Lung (tissue), 12 donors: ENCODE measurements around the gene OSGIN1. TPM values are rescaled to one million over a fixed set of nuclear protein-coding genes. Genes with fewer than 3 reads are reported as not detected.
A peak's percentile ranks its signal among the peaks of the same experiment; 100 is the strongest.

Experiments
- ATAC-seq: fragments of 200-7000 bp; cut with Tn5 transposase; one replicate; pipeline ENCODE4 v1.9.1; 2020; ENCODE audit warnings: moderate number of reproducible peaks; ENCODE audit not compliant: insufficient read depth, low FRiP score
- DNase-seq, 3 donors: peaks; one replicate each; pipeline ENCODE4 v3.0.0-alpha.2; 2013 to 2017
- H3K27ac ChIP-seq, 2 donors: one replicate each; pipeline ENCODE4 v1.5.1; 2013; ENCODE audit warnings: mild to moderate bottlenecking in 2 of 2, moderate library complexity in 2 of 2, control low read depth in 1 of 2, inconsistent platforms in 1 of 2, low read depth in 1 of 2, low read length in 1 of 2
- H3K27me3 ChIP-seq, 3 donors: one replicate each; pipeline ENCODE4 v1.5.1; 2013; ENCODE audit warnings: low read length in 2 of 3; ENCODE audit not compliant: control insufficient read depth in 3 of 3, insufficient read depth in 3 of 3
- H3K36me3 ChIP-seq, 4 donors: one replicate each; pipeline ENCODE4 v1.5.1; 2013; ENCODE audit warnings: low read length in 4 of 4, mild to moderate bottlenecking in 1 of 4, moderate library complexity in 1 of 4; ENCODE audit not compliant: control insufficient read depth in 4 of 4, insufficient read depth in 4 of 4
- H3K4me1 ChIP-seq, 5 donors: one replicate each; pipeline ENCODE4 v1.5.1; 2013; ENCODE audit warnings: low read length in 5 of 5, mild to moderate bottlenecking in 2 of 5, moderate library complexity in 1 of 5; ENCODE audit not compliant: control insufficient read depth in 5 of 5, insufficient read depth in 5 of 5
- H3K4me3 ChIP-seq: one replicate; pipeline ENCODE4 v1.5.1; 2013; ENCODE audit warnings: mild to moderate bottlenecking, control low read depth, moderate library complexity
- H3K9ac ChIP-seq, 2 donors: one replicate each; pipeline ENCODE4 v1.5.1; 2013; ENCODE audit warnings: low read length in 2 of 2, control low read depth in 1 of 2; ENCODE audit not compliant: insufficient read depth in 1 of 2
- H3K9me3 ChIP-seq, 4 donors: one replicate each; pipeline ENCODE4 v1.5.1; 2013; ENCODE audit warnings: low read length in 3 of 4, mild to moderate bottlenecking in 1 of 4, moderate library complexity in 1 of 4; ENCODE audit not compliant: control insufficient read depth in 4 of 4, insufficient read depth in 3 of 4
- WGBS, 2 donors: extraction: QIAGEN DNeasy Blood & Tissue Kit; methylation state at CpG; one replicate each; pipeline ENCODE4 v1.1.7; 2013; 5-methylcytosine and 5-hydroxymethylcytosine counted together
- polyA plus RNA-seq, 2 donors: library from polyadenylated mRNA; stranded (reverse); fragments of 200-250 nt; gene quantifications; one replicate each; pipeline ENCODE4 v1.2.1, GENCODE V29; 2013
- total RNA-seq, 2 donors: library from RNA; depleted of rRNA in 1 of 2; stranded (reverse); fragments of >200 nt in 1 of 2; gene quantifications; one replicate each; pipeline ENCODE4 v1.2.1, GENCODE V29; 2014 to 2021
- TF ChIP-seq, protein P1 (sequence below): IDR thresholded peaks from 2 replicates; pipeline ENCODE4 v1.5.1; 2012; ENCODE audit warnings: mild to moderate bottlenecking; ENCODE audit errors: control extremely low read depth, extremely low read depth
- donor health status: control.
- donor health status: control.
- donor health status: Bipolar disorder and iron deficiency.
- donor health status: healthy.
- donor health status: DM: yes; HTN: yes; CAD: no.

The OSGIN1 gene
- total and polyA plus RNA-seq, 4 donors, result 1.5 to 17.9 (median 13.8) TPM

DNA sequence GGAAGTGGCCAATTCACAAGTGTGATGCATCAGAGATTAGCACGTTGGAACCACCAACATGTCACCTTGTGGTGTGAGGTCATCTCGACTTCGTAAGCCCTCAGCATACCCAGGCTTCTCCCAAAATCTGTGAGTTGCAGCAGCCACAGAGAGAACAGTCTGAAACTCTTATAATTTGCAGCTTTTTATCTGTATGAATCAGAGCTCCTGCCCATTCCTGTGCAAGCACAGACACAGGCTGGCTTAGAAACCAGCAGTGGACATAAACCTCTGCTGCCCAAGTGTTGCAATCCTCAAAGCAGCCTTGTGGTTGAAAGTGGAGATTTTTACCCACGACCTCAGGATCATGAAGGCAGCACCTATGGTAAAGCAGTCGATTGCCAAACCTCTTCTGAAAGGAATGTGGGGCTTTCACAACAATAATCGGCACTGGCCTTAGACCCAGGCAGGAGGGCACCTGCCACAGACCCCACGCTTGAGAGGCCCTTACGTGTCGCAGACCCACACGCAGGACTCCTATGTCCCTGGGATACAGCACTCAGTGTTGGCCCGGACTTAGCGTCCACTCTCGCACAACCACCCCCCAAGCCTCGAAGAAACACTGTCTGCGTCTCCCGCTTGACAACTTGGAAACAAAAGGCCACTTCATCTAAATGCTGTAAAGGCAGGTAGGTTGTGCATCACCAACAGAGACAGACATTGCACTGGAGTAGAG lies 24.5 kb upstream of the OSGIN1 start:
- DNase-seq (no peak), ATAC-seq (no peak)
- Histone ChIP-seq H3K4me3 (no peak overlapping the region), H3K27me3 (no peaks in the 10 kb centered on the region), H3K9ac (no peak overlapping the region), H3K9me3 (no peaks in the 10 kb centered on the region), H3K36me3 (peaks cover 0 to 10% (median 0%) of the 10 kb centered on the region in 4 donors), H3K4me1 (peaks cover 0 to 7% (median 0%) of the 10 kb centered on the region in 5 donors), H3K27ac (no peak overlapping the region)
- TF ChIP-seq, protein P1, sequence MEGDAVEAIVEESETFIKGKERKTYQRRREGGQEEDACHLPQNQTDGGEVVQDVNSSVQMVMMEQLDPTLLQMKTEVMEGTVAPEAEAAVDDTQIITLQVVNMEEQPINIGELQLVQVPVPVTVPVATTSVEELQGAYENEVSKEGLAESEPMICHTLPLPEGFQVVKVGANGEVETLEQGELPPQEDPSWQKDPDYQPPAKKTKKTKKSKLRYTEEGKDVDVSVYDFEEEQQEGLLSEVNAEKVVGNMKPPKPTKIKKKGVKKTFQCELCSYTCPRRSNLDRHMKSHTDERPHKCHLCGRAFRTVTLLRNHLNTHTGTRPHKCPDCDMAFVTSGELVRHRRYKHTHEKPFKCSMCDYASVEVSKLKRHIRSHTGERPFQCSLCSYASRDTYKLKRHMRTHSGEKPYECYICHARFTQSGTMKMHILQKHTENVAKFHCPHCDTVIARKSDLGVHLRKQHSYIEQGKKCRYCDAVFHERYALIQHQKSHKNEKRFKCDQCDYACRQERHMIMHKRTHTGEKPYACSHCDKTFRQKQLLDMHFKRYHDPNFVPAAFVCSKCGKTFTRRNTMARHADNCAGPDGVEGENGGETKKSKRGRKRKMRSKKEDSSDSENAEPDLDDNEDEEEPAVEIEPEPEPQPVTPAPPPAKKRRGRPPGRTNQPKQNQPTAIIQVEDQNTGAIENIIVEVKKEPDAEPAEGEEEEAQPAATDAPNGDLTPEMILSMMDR, result no peak
- 88% methylated on average over 16 of the region's 16 CpGs for WGBS, 2 donors

DNA sequence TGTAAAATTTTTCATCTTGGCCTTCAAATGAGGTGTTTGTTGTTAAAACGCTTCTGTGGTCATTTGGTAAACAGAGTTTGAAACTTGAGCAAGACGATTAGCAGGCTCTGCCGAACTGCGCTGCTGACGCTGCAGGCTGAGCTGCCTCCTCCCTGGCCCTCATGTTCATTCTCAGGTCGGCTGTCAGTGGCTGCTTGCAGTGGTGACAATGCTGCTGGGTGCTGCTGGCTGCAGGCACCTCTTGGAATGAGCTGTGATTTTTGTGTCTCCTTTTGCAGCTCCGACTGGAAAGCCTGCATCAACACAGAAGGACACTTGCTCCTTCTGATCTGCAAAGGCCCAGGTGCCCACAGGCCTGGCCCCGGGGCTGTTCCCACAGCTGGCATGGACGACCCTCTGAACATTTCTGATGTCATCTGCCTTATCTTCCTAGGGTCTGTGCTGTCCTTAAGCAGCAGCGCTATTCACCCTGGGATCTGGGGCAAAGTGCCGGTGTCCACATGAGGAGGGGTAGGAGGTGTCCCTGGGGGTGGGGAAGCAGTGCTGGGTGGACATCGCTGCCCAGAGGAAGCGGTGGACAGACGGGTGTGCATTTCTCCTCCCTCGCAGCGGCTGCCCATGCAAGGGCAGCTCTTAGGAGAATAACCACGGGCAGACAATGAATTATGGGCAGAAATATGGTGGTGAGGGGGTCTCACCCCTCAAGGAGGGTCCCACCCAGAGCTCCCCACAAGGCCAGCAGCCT lies 23.1 kb upstream of the OSGIN1 start:
- Histone ChIP-seq H3K9me3 (no peaks in the 10 kb centered on the region), H3K4me1 (peaks cover 0 to 7% (median 0%) of the 10 kb centered on the region in 5 donors), H3K27me3 (no peaks in the 10 kb centered on the region), H3K4me3 (no peak overlapping the region), H3K36me3 (peaks cover 0 to 1% (median 0%) of the 10 kb centered on the region in 4 donors), H3K27ac (no peak overlapping the region), H3K9ac (no peak overlapping the region)
- ATAC-seq (no peak), DNase-seq (peak in 1 of 3 donors; percentile 41)
- TF ChIP-seq, protein P1, result no peak
- 85 to 92% methylated on average over 17 of the region's 17 CpGs for WGBS, 2 donors

DNA sequence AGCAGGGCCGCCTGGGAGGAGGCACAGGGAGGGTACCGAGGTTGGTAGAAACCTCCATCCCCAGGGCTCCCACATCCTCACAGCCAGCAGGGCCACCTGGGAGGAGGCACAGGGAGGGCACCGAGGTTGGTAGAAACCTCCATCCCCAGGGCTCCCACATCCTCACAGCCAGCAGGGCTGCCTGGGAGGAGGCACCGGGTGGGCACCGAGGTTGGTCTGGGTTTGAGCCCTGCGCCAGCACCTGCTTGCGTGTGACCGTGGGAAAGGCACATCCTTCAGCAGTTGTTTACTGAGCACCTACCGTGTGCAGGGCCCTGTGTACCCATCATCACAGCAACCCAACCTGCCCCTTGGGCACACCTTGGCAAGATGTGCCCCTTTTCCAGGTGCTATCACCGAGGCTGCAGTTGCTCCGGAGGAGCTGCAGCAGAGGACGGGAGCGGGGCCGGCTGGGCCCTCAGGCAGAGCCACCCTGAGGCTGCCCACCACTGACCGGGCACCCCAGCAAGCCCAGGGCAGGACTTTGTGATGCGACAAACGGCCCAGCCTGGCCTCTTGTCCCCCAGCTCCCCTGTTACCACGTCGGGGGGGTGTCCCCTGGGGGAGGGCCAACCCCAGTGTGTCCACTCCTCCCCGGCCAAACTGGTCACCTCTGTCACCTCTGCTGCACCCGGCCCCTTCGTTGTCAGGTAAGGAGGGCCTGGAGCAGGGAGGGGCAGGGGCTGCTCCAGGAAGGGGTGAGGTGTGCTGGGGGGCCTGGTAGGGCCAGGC lies 22.1 kb upstream of the OSGIN1 start:
- Histone ChIP-seq H3K27ac (no peak overlapping the region), H3K9ac (no peak overlapping the region), H3K27me3 (no peaks in the 10 kb centered on the region), H3K36me3 (no peaks in the 10 kb centered on the region), H3K4me3 (no peak overlapping the region), H3K9me3 (no peaks in the 10 kb centered on the region), H3K4me1 (peaks cover 0 to 7% (median 0%) of the 10 kb centered on the region in 5 donors)
- no peak for DNase-seq
- no peak for ATAC-seq
- TF ChIP-seq, protein P1, result no peak
- WGBS, 2 donors, result 86 to 92% methylated on average over 22 of the region's 22 CpGs
